SK-N-MC (cell line): ENCODE data around the gene PDE4D.

Source experiments
- EZH2 ChIP-seq: fragments of 200-600 bp; sonication (generic); IDR thresholded peaks from one replicate; pipeline ENCODE4 v1.6.1; 2017; ENCODE audit warnings: antibody characterized with exemption
- POLR2AphosphoS5 ChIP-seq: IDR thresholded peaks from 2 replicates; pipeline ENCODE4 v1.6.1; 2012; ENCODE audit warnings: mild to moderate bottlenecking, low read depth, low read length, borderline replicate concordance

DNA sequence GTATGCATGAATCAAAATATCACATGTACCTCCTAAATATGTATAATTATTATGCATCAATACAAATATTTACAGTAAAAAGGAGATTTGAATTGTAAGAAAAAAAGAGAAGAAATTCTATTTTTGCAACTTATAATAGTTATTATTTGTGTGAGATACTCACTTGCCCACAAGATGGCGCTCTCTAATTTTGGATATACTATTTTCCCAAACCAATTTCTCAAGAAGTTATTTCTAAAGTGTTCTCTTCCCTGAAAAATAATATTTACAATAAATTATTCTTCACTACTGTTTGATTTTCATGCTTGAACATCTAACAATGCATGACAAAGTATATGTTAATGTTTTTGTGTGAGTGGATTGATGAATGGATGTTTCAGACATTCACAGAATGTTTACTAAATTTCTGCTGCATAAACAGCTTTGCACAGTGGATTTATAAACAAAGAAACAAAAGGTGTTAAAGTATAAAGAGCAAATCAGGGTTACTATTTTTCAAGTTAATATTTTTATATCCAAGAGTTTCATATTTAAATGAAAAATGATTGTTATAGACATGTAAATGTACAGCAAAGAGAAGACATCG lies 503.4 kb downstream of the PDE4D start:
- TF ChIP-seq POLR2AphosphoS5: no peak
- no peak for TF ChIP-seq EZH2
